ENCODE results near the gene TINAGL1.
A peak's percentile ranks its signal among the peaks of the same experiment; 100 is the strongest.

Gene TINAGL1

GRCh38 chr1:31576201-31576669 lies at the start of gene TINAGL1:
Gene TINAGL1, plus strand, starts transcription at chr1:31576515. Its CDS starts 634 bp downstream, at chr1:31577149.
- DNase-seq (ENCODE audit: low read depth), result no peak

GRCh38 chr1:31529999-31530684 lies 46.2 kb upstream of the TINAGL1 start:
- no peak for DNase-seq (ENCODE audit: low read depth)

- DNase-seq (ENCODE audit: low read depth), result no peak
Measured at GRCh38 chr1:31531177-31531999, 44.9 kb upstream of the TINAGL1 start.

GRCh38 chr1:31532173-31532572 lies 44.1 kb upstream of the TINAGL1 start:
- DNase-seq (ENCODE audit: low read depth), result no peak

- no peak for DNase-seq (ENCODE audit: low read depth)
Measured at GRCh38 chr1:31535561-31535960, 40.8 kb upstream of the TINAGL1 start.

- DNase-seq (ENCODE audit: low read depth), result no peak
Measured at GRCh38 chr1:31539329-31539728, 37.0 kb upstream of the TINAGL1 start.

GRCh38 chr1:31541194-31541593 lies 35.1 kb upstream of the TINAGL1 start:
- no peak for DNase-seq (ENCODE audit: low read depth)

- DNase-seq (ENCODE audit: low read depth), result no peak
Measured at GRCh38 chr1:31545927-31546540, 30.3 kb upstream of the TINAGL1 start.

- DNase-seq (ENCODE audit: low read depth), result no peak
Measured at GRCh38 chr1:31548534-31548906, 27.8 kb upstream of the TINAGL1 start.

GRCh38 chr1:31548907-31549808 lies 27.2 kb upstream of the TINAGL1 start:
- peak; percentile 71 for DNase-seq (ENCODE audit: low read depth)

GRCh38 chr1:31549809-31550620 lies 26.3 kb upstream of the TINAGL1 start:
- no peak for DNase-seq (ENCODE audit: low read depth)

- DNase-seq (ENCODE audit: low read depth), result no peak
Measured at GRCh38 chr1:31551208-31551607, 25.1 kb upstream of the TINAGL1 start.

- DNase-seq (ENCODE audit: low read depth), result no peak
Measured at GRCh38 chr1:31552489-31552888, 23.8 kb upstream of the TINAGL1 start.

- DNase-seq (ENCODE audit: low read depth), result no peak
Measured at GRCh38 chr1:31556481-31557006, 19.8 kb upstream of the TINAGL1 start.

- DNase-seq (ENCODE audit: low read depth), result no peak
Measured at GRCh38 chr1:31559715-31560114, 16.6 kb upstream of the TINAGL1 start.

- DNase-seq (ENCODE audit: low read depth), result no peak
Measured at GRCh38 chr1:31560394-31560793, 15.9 kb upstream of the TINAGL1 start.

- DNase-seq (ENCODE audit: low read depth), result no peak
Measured at GRCh38 chr1:31562707-31563360, 13.5 kb upstream of the TINAGL1 start.

- DNase-seq (ENCODE audit: low read depth), result no peak
Measured at GRCh38 chr1:31564606-31564989, 11.7 kb upstream of the TINAGL1 start.

- DNase-seq (ENCODE audit: low read depth), result no peak
Measured at GRCh38 chr1:31567956-31568570, 8.3 kb upstream of the TINAGL1 start.
